H9 (cell line): ENCODE results near the gene NAA25. TPM values are rescaled to one million over a fixed set of nuclear protein-coding genes. Genes with fewer than 3 reads are reported as not detected.

Experiments used
- DNase-seq: peaks from one replicate; pipeline ENCODE4 v3.0.0-alpha.2; 2017
- H2AFZ ChIP-seq: one replicate; pipeline ENCODE4 v1.6.1; 2013; ENCODE audit warnings: mild to moderate bottlenecking, low read length, control low read depth, moderate library complexity
- H2AK5ac ChIP-seq: 2 replicates; pipeline ENCODE4 v1.6.1; 2013; ENCODE audit warnings: low read length, control low read depth, mixed read lengths; ENCODE audit not compliant: insufficient read length
- H2BK120ac ChIP-seq: one replicate; pipeline ENCODE4 v1.6.1; 2013; ENCODE audit warnings: low read depth, mild to moderate bottlenecking, low read length, control low read depth, inconsistent platforms; ENCODE audit not compliant: poor library complexity, severe bottlenecking
- H2BK12ac ChIP-seq: 2 replicates; pipeline ENCODE4 v1.6.1; 2013; ENCODE audit warnings: low read length, control low read depth, mixed read lengths, low read depth; ENCODE audit not compliant: insufficient read length
- H2BK15ac ChIP-seq: 2 replicates; pipeline ENCODE4 v1.6.1; 2013; ENCODE audit warnings: low read depth, low read length, control low read depth
- H2BK20ac ChIP-seq: one replicate; pipeline ENCODE4 v1.6.1; 2013; ENCODE audit warnings: low read depth, mild to moderate bottlenecking, low read length, control low read depth, inconsistent platforms; ENCODE audit not compliant: poor library complexity, severe bottlenecking
- H2BK5ac ChIP-seq: 2 replicates; pipeline ENCODE4 v1.6.1; 2013; ENCODE audit warnings: low read length, control low read depth, mixed read lengths; ENCODE audit not compliant: insufficient read length
- H3K14ac ChIP-seq: 2 replicates; pipeline ENCODE4 v1.6.1; 2013; ENCODE audit warnings: low read length, control low read depth; ENCODE audit not compliant: insufficient read depth
- H3K18ac ChIP-seq: 2 replicates; pipeline ENCODE4 v1.6.1; 2013; ENCODE audit warnings: low read depth, mild to moderate bottlenecking, mixed read lengths, low read length, control low read depth; ENCODE audit not compliant: insufficient read length
- H3K23ac ChIP-seq: 2 replicates; pipeline ENCODE4 v1.6.1; 2013; ENCODE audit warnings: low read length, control low read depth, mixed read lengths, low read depth; ENCODE audit not compliant: insufficient read length
- H3K23me2 ChIP-seq: 2 replicates; pipeline ENCODE4 v1.6.1; 2013; ENCODE audit warnings: low read depth, mild to moderate bottlenecking, mixed read lengths, low read length, control low read depth; ENCODE audit not compliant: insufficient read length, poor library complexity, severe bottlenecking
- H3K27ac ChIP-seq: 2 replicates; pipeline ENCODE4 v1.5.1; 2013; ENCODE audit warnings: low read length, control low read depth, mixed read lengths, low read depth; ENCODE audit not compliant: insufficient read length
- H3K27me3 ChIP-seq: 2 replicates; pipeline ENCODE4 v1.6.1; 2013; ENCODE audit warnings: low read length, control low read depth, inconsistent platforms; ENCODE audit not compliant: insufficient read depth
- H3K4ac ChIP-seq: 2 replicates; pipeline ENCODE4 v1.6.1; 2013; ENCODE audit warnings: low read depth, mild to moderate bottlenecking, control low read depth, inconsistent platforms, low read length, moderate library complexity
- H3K4me1 ChIP-seq: 2 replicates; pipeline ENCODE4 v1.6.1; 2013; ENCODE audit warnings: low read length, control low read depth, inconsistent platforms; ENCODE audit not compliant: insufficient read depth
- H3K4me2 ChIP-seq: 2 replicates; pipeline ENCODE4 v1.6.1; 2013; ENCODE audit warnings: low read length, control low read depth, mixed read lengths; ENCODE audit not compliant: insufficient read length, insufficient read depth
- H3K56ac ChIP-seq: 2 replicates; pipeline ENCODE4 v1.6.1; 2013; ENCODE audit warnings: low read depth, mild to moderate bottlenecking, mixed read lengths, low read length, control low read depth; ENCODE audit not compliant: insufficient read length
- H3K79me1 ChIP-seq: 2 replicates; pipeline ENCODE4 v1.6.1; 2013; ENCODE audit warnings: low read depth, mild to moderate bottlenecking, moderate library complexity, low read length, control low read depth, inconsistent platforms; ENCODE audit not compliant: insufficient read depth, poor library complexity, severe bottlenecking
- H3K79me2 ChIP-seq: 2 replicates; pipeline ENCODE4 v1.6.1; 2013; ENCODE audit warnings: low read length, control low read depth, inconsistent platforms; ENCODE audit not compliant: insufficient read depth
- H3K9ac ChIP-seq: 2 replicates; pipeline ENCODE4 v1.6.1; 2013; ENCODE audit warnings: low read length, control low read depth, mixed read lengths; ENCODE audit not compliant: insufficient read length; ENCODE audit errors: extremely low read depth
- H3K9me3 ChIP-seq: one replicate; pipeline ENCODE4 v1.6.1; 2013; ENCODE audit warnings: low read depth, low read length, inconsistent platforms; ENCODE audit not compliant: control insufficient read depth
- H3T11ph ChIP-seq: one replicate; pipeline ENCODE4 v1.6.1; 2013; ENCODE audit warnings: mild to moderate bottlenecking, low read length, control low read depth, inconsistent platforms
- H4K20me1 ChIP-seq: one replicate; pipeline ENCODE4 v1.6.1; 2013; ENCODE audit not compliant: control insufficient read depth, insufficient read length, insufficient read depth
- H4K5ac ChIP-seq: 2 replicates; pipeline ENCODE4 v1.6.1; 2013; ENCODE audit warnings: low read depth, mild to moderate bottlenecking, mixed read lengths, low read length, control low read depth; ENCODE audit not compliant: insufficient read length
- H4K8ac ChIP-seq: replicated peaks from 2 replicates; pipeline ENCODE4 v1.6.1; 2013; ENCODE audit warnings: low read length, control low read depth, mixed read lengths, low read depth; ENCODE audit not compliant: insufficient read length
- H4K91ac ChIP-seq: 2 replicates; pipeline ENCODE4 v1.6.1; 2013; ENCODE audit warnings: low read depth, mild to moderate bottlenecking, moderate library complexity, mixed read lengths, low read length, control low read depth; ENCODE audit not compliant: insufficient read length
- H3K27ac Mint-ChIP-seq, 3 experiments: 2 replicates in 2 of 3; 3 replicates in 1 of 3; pipeline ENCODE4 v1.8.0; 2020 to 2021; ENCODE audit warnings: mixed read lengths in 3 of 3, mild to moderate bottlenecking in 1 of 3, moderate library complexity in 1 of 3
- H3K27me3 Mint-ChIP-seq: 2 replicates; pipeline ENCODE4 v1.8.0; 2021; ENCODE audit warnings: low read depth, mild to moderate bottlenecking, moderate library complexity, mixed read lengths
- H3K36me3 Mint-ChIP-seq, 3 experiments: 2 replicates in 2 of 3; 3 replicates in 1 of 3; pipeline ENCODE4 v1.8.0; 2020 to 2021; ENCODE audit warnings: low read depth in 3 of 3, mixed read lengths in 3 of 3; ENCODE audit not compliant: insufficient read depth in 1 of 3
- H3K4me1 Mint-ChIP-seq, 2 experiments: 2 replicates each; pipeline ENCODE4 v1.8.0; 2020; ENCODE audit warnings: mixed read lengths in 2 of 2
- H3K4me3 Mint-ChIP-seq, 2 experiments: 2 replicates in 1 of 2; 3 replicates in 1 of 2; pipeline ENCODE4 v1.8.0; 2020 to 2021; ENCODE audit warnings: mild to moderate bottlenecking in 2 of 2, mixed read lengths in 2 of 2, moderate library complexity in 1 of 2
- H3K9me3 Mint-ChIP-seq, 2 experiments: 2 replicates in 1 of 2; 3 replicates in 1 of 2; pipeline ENCODE4 v1.8.0; 2020; ENCODE audit warnings: mild to moderate bottlenecking in 2 of 2, mixed read lengths in 2 of 2, moderate library complexity in 1 of 2
- CTCF ChIP-seq: fragments of 200-600 bp; sonication (generic); conservative IDR thresholded peaks from 3 replicates; pipeline ENCODE4 v1.8.0; 2021; ENCODE audit warnings: antibody characterized with exemption, mild to moderate bottlenecking
- WGBS: extraction: QIAGEN DNeasy Blood & Tissue Kit; methylation state at CpG from one replicate; pipeline ENCODE4 v1.1.7; 2013; ENCODE audit warnings: missing lambda C conversion rate, low lambda C conversion rate, mixed read lengths; ENCODE audit not compliant: insufficient read length; ENCODE audit errors: extremely low coverage; 5-methylcytosine and 5-hydroxymethylcytosine counted together
- total RNA-seq: library from RNA; stranded (reverse); gene quantifications from 2 replicates; pipeline ENCODE4 v1.2.1, GENCODE V29; 2021

The NAA25 gene
- total RNA-seq, 1 experiment from 2014 or later: 57.1 TPM

DNA sequence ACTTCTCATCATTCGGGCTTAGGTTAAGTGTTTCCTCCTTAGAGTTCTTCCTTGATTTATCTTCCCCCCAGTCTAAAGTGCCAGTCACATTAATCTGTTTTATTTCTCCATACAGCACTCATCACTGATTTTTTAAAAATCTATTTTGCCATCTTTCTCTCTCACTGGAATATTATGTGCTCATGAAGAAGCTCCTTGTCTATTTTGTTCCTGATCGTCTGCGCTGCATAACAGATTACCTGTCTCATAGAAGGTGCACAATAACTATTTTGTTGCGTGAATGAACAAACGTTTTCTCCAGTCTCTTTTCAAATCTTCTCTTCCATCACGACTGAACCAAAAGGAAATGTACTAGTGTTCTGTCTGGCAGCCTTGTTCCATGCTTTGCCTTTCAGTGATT lies 92.6 kb downstream of the NAA25 start:
- H3K4me1 Mint-ChIP-seq: peaks cover 17 to 23% of the 10 kb centered on the region in 2 experiments
- Histone ChIP-seq H3K9ac (no peak overlapping the region), H2BK120ac (no peak overlapping the region), H2BK20ac (no peak overlapping the region), H3T11ph (no peak overlapping the region), H3K4me1 (no peaks in the 10 kb centered on the region), H3K27me3 (no peaks in the 10 kb centered on the region), H4K20me1 (no peaks in the 10 kb centered on the region), H2BK12ac (no peak overlapping the region), H2AK5ac (no peak overlapping the region), H2AFZ (no peak overlapping the region), H3K27ac (no peak overlapping the region), H4K91ac (no peak overlapping the region), H3K9me3 (no peaks in the 10 kb centered on the region), H3K79me1 (peaks cover 5% of the 10 kb centered on the region), H3K4me2 (no peak overlapping the region), H3K14ac (no peak overlapping the region), H3K56ac (no peak overlapping the region), H3K23ac (no peak overlapping the region), H2BK15ac (no peak overlapping the region), H3K79me2 (peaks cover 20% of the 10 kb centered on the region; the same call in 1 of the 2 replicates), H2BK5ac (no peak overlapping the region), H4K8ac (no peak overlapping the region), H3K4ac (no peak overlapping the region), H3K23me2 (peaks cover 3% of the 10 kb centered on the region), H3K18ac (no peak overlapping the region), H4K5ac (no peak overlapping the region)
- no CpG with 5 or more reads among the region's 6 CpGs for WGBS
- peaks cover 3 to 4% of the 10 kb centered on the region in 2 experiments; a peak in 3 of 5 replicates for H3K9me3 Mint-ChIP-seq
- H3K27me3 Mint-ChIP-seq: no peaks in the 10 kb centered on the region; the same call in 1 of the 2 replicates
- H3K36me3 Mint-ChIP-seq: peaks cover 26 to 57% (median 55%) of the 10 kb centered on the region in 3 experiments
- no peak overlapping the region for H3K27ac Mint-ChIP-seq
- DNase-seq: no peak
- H3K4me3 Mint-ChIP-seq: peak overlapping the region in 1 of 2 experiments; percentile 56; a peak in 1 of 5 replicates
- no peak for TF ChIP-seq CTCF
